SH-SY5Y (cell line): ENCODE measurements around the gene PKDREJ.

Experiments used
- GATA2 ChIP-seq: IDR thresholded peaks from 2 replicates; pipeline ENCODE4 v1.6.1; 2011; ENCODE audit warnings: mild to moderate bottlenecking, low read depth, low read length
- GATA3 ChIP-seq: IDR thresholded peaks from 2 replicates; pipeline ENCODE4 v1.6.1; 2011; ENCODE audit warnings: low read depth, mild to moderate bottlenecking, low read length, moderate library complexity

PKDREJ gene, protein sequence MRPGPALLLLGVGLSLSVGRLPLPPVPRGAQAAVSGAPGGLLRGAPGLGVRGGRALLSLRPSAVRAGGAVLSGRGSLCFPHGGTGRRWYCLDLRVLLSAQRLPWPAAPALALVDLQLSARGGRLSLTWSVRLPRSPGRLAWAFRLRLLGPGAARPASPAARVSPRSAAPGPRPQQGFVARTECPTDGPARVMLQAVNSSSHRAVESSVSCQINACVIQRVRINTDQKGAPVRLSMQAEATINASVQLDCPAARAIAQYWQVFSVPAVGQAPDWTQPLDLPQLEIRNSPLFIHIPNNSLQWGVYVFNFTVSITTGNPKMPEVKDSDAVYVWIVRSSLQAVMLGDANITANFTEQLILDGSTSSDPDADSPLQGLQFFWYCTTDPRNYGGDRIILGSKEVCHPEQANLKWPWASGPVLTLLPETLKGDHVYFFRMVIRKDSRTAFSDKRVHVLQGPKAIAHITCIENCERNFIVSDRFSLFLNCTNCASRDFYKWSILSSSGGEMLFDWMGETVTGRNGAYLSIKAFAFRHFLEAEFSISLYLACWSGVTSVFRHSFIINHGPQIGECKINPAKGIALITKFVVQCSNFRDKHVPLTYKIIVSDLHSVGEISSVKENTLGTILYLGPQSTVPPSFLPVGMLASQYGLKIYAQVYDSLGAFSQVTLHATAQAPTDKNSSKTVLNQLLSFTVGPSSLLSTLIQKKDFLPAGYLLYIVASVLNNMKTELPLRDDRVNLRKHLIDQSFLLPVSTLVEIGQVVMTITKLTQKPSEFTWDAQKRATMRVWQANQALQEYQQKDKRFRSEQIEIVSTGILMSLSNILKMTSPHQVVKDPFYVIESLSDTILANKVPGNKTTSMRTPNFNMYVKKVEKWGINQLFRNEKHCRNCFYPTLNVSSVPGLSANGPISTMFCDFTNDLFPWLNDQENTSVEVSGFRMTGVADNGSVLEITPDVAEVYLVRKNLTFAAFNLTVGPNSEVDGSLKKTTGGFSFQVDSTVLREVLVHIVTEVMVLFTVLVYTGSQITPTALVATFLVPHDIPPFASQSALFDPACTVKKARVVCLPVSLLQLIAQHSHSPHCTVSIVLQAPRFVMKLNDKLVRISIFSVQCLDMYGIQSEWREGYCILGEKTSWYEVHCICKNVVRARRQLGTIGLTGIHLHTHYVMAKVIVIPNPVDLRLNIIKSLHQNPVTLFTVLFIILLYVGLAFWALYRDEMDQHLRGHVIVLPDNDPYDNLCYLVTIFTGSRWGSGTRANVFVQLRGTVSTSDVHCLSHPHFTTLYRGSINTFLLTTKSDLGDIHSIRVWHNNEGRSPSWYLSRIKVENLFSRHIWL (N-terminal part only)

DNA sequence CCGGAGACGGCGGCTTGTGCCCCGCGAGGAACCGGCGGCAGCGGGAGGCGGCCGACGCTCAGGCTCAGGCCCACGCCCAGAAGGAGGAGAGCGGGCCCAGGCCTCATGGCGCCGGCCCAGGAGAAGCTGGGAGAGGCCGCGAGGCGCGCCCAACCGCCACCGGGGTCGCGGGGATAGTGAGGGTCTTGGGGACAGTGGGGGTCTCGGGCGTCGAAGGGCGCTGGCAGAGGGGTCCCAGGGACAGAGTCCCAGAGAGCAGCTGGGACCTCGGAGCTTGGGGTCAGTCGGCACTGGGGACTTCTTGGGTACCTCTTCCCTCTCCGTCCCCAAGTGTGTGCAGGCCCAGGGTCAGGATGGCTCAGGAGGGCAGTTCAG, at the start of gene PKDREJ:
Gene PKDREJ, minus strand, starts transcription at position 128 of the 375 bp plus-strand sequence. Its CDS starts 21 bp downstream, at position 107.
- TF ChIP-seq GATA3 (no peak), GATA2 (no peak)

DNA sequence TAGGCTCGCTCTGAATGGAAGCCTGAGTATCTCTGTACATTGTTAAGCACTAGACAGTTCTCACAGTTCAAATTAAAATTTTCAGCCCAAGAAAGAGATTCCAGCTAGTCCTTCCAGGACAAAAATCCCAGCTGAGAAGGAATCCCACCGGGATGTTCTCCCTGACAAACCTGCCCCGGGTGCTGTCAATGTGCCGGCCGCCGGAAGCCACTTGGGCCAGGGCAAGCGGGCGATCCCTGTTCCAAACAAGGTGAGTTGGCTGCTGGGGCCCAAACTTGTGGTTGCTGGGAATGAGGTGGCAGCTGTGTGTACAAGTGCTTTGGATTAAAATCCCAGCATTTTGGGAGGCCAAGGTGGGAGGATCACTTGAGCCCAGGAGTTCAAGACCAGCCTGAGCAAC, 48.9 kb upstream of the PKDREJ start:
- TF ChIP-seq GATA3, result no peak
- no peak for TF ChIP-seq GATA2

DNA sequence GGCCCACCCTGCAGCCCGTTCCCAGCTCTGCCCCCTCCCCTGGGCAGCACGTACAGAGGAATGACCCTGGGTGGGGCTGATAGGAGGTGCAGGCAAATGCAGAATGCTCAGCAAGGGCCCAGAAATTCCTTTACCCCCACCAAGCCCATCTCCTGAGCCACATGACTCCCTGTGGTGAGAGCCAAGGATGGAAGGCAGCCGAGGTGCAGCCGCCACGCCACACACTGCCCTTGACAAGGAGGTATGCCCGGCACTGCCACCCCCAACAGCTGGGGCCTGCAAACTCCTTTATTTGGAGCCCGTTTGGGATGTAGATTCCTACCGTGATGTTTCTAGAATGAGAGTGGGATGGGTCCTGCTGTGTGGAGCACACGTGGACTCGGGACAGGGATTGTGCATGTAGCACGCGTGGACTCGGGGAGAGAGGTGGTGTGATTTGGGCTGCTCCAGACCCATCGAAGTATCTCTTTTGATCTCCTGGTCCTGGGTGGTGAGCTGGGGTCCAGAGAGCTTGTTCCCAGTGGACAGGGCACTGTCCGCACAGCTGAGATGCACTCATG, 46.5 kb upstream of the PKDREJ start:
- no peak for TF ChIP-seq GATA3
- no peak for TF ChIP-seq GATA2

DNA sequence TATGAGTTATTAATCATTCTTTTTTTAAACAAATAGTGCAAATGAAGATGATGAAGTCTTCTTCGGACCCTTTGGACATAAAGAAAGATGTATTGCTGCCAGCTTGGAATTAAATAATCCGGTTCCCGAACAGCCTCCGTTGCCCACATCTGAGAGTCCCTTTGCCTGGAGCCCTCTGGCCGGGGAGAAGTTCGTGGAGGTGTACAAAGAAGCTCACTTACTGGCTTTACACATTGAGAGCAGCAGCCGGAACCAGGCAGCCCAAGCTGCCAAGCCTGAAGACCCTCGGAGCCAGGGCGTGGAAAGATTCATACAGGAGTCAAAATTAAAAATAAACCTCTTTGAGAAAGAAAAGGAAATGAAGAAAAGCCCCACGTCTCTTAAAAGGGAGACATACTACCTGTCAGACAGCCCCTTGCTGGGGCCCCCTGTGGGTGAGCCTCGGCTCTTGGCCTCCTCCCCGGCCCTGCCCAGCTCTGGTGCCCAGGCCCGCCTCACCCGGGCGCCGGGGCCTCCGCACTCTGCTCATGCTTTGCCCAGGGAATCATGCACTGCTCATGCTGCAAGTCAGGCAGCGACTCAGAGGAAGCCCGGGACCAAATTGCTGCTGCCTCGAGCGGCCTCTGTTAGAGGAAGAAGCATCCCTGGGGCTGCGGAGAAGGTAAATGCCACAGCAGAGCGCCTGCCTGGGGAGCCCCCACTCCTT, 45.3 kb upstream of the PKDREJ start:
- TF ChIP-seq GATA2 (no peak), GATA3 (no peak)

DNA sequence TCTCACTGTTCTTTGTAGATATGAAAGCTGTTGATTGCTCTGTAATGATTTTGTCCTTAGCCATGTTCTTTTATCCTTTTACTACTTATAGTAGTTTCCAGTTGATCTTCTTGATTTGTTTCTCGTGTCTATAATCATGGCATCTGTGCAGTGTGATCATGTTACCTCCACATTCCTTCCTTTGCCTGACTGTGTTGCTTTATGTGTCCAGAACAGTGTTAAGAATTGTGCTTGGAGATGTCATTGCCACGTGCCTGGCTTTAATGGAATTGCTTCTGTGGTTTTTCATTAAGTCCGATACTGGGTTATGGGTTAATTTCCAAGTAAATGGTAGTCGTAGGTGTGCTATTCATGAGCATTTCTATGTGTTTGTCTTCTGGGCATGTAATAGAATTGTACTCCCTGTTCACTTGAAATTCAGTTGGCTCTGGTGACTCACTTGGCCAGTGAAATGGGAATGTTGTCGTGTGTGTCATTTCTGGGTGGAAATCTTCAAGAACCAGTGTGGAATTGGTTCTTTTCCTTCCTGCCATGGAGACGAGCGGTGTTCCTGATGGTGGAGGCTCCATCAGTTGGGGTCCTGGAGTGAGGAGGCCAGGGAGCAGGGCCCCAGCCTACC, 40.3 kb upstream of the PKDREJ start:
- TF ChIP-seq GATA2, result no peak
- no peak for TF ChIP-seq GATA3

DNA sequence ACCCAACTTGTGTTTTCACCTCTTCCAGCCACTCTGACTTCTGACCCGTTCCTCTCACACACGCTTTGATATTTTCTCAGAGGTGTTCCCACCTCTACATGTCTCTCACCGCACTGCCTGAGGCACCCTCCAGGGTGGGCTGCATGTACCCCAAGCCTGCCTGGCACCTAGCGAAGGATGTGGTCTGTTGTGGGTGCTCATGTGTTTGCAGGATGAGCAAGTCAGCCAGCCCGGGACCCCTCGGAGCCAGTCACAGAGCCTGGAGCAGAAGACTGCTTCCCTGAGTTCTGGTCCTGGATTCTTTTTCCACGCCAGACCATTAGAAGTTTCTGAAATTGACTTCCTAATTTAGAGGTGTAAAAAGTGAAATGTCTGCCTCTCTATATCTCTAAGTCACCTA, 37.3 kb upstream of the PKDREJ start:
- TF ChIP-seq GATA3 (no peak), GATA2 (no peak)

DNA sequence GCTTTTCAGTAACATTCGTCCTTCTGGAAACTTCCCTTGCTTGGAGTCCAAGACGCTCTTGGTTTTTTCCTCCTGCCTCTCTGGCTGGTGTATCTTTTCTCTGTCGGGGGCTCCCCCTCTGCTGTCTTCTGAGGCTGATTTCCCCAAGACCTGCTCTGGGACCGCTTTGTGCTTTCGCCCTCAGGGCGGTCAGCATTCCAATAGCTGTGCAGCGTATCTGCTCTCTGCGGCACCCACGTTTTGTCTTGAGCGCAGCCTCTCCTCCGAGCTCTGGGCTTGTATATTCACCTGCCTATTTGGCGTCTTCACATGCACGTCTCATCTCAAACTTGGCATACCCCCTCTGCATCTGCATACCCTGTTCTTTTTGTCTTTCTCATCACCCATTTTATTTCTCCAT, 36.0 kb upstream of the PKDREJ start:
- TF ChIP-seq GATA2, result no peak
- no peak for TF ChIP-seq GATA3

DNA sequence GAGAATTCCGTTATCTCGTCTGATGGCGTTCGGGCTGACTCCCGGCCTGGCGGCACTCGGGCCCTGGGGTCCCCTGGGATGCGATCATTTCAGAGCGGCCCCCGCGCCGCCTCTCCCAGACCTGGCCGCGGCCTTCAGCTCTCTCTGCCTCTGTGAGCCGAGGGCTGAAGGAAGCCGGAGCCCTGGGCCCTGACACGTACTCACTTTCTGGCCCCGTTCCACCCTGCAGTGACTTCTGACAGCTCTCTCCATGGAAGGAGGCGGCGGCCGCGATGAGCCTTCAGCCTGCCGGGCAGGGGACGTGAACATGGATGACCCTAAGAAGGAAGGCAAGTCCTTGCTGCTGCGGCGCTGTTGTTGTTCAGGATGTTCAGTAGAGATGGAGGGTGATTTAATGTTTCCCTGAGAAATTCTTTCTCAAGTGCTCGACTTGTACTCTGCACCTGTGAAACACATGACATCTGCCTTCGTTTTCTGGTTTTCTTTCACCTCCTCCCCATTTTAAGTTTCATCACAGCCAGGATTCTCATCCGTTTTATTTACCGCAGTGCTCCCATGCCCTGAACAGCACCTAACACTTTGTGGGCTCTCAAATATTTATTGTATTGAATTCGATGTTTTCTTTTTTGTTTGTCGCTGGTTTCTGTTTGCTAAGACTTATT, 34.1 kb upstream of the PKDREJ start:
- TF ChIP-seq GATA2, result no peak
- no peak for TF ChIP-seq GATA3

DNA sequence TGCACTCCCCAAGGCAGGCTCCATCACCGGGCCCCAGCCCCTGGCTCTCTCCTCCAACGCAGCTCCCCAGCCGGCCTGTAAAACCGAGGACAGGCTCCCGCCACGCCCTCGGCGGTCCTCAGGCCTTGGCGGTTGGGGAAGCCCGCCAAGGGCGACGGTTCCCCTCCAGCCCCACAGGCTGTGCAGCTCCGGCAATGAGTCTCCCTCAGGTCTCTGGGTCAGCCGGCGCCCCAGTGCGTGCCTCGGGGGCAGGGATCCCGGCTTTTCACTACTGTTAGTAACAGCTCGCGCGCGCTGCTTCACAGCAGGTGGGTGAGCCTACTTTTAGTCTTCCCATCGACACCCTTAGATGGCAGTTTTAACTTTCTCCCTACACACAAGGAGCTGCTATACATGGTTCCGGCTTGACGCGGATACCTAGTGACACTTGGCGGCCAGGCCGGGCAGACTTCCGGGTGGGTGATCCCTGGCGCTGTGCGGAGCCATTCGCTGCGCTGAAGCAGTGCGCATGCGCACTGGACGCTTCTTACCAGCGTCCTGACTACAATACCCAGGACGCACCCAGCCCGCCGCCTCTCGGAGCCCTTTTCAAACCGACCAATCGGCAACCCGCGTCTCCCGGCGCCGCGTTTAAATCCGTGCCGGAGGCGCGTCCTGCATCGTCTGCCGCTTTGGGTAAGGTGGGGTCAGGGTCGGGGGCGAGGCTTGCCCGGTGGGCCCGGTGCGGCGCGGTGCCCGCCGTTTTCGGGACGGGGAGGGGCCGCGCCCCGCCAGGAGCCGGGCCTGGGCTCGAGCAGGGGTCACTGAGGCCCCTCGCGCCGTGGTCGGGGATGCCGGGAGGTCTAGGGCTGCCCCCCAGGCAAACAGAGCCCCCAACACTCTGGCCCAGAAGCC, 33.4 kb upstream of the PKDREJ start, which contains the start of gene GTSE1:
Gene GTSE1, plus strand, starts transcription at position 614 of the 894 bp plus-strand sequence. CDS start 531 bp downstream, outside the sequence.
- no peak for TF ChIP-seq GATA2
- no peak for TF ChIP-seq GATA3

DNA sequence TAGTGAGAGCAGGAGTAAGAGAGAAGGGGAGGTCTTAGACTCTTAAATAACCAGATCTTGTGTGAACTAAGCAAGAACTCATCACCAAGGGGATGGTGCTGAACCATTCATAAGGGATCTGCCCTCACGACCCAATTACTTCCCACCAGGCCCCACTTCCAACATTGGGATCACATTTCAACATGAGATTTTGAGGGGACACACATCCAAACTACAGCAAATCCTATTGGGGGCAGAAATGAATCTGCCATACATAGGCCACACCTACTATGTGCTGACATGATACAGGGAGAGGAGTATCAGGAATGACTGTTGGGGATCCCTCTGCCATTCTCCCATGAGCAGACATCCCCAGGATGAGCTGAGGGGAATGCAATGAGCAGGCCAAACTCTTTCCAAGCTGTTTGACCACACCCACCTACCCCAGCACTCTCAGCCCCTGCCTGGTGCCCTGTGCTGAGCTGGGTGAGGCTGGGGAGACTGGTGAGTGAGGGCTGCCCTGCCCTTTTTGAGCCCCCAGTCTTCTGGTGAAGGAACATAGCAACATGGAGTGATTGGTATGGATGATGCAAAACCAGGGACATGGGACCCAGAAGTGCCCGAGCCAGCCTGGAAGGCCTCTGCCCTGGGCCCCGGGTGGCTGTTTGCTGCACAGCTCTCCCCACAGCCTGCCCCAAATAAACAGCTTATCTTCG, 32.3 kb upstream of the PKDREJ start:
- TF ChIP-seq GATA2 (no peak), GATA3 (no peak)

DNA sequence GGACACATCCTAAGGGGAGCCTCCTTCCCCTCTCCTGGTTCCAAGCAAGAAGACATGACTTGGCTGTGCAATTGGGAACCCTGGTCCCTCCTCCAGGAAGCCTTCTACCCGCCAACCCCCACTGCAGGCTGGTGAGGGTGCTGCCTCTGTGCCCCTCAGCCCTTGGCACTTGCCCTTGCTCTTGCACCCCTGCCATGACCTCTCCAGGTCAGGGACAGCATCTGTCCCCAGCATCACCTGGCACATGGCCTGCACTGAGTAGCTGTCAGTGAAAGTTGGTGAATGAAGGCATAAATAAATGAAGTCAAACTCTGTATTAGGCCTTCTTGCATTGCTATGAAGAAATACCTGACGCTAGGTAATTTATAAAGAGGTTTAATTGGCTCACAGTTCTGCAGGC, 31.6 kb upstream of the PKDREJ start:
- no peak for TF ChIP-seq GATA3
- TF ChIP-seq GATA2, result no peak
